Limb (tissue), 2 donors: ENCODE measurements around the gene ERC1.
"Not testable (repeated sequence)": the region's sequence is repeated elsewhere in the genome, so short reads cannot be mapped to it uniquely, and the experiment has no call there.

Experiments used
- DNase-seq, 2 donors: peaks; one replicate each; pipeline ENCODE4 v3.0.0-alpha.2; 2016; ENCODE audit errors: extremely low spot score in 2 of 2

The ERC1 gene

DNA sequence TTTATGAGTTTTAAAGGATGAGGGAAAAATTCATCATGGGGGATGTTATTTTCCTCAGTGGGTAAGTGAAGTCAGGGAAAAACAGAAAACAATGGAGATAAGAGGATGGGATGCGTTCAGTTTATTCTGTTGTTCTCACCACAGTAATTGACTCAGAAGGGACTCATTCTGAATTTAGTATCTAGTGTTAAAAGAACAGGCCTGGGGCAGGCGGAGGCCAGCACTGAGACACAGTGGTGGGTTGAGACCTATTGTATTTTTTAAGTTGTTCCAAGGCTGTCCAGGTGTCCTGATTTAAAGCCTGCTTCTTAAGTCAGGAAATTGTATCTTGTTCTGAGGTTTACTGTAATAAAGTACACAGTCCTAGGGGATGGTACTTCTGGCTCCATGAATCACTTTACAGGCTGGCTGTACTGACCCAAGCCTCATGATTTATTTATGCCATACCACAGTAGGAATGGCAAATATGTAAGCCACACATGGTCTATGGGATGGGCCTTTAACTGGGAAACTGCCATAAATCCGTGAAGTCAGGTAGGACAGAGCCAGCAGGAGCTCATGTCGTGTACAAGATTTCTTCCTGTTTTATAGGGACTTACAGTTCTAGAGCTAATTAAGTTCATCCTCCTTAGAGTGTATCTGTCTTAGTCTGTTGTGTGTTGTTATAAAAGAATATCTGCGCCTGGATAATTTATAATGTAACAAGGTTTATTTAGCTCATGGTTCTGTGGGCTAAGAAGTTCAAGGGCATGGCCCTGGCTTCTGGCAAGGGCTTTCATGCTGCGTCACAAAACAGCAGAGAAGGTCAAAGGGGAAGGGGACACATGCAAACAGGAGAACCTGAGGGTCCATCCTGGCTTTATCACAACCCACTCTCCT lies 359.3 kb downstream of the ERC1 start:
- DNase-seq, result no peak

- DNase-seq, result no peak
Measured at GRCh38 chr12:1350934-1351240, 359.9 kb downstream of the ERC1 start.

DNA sequence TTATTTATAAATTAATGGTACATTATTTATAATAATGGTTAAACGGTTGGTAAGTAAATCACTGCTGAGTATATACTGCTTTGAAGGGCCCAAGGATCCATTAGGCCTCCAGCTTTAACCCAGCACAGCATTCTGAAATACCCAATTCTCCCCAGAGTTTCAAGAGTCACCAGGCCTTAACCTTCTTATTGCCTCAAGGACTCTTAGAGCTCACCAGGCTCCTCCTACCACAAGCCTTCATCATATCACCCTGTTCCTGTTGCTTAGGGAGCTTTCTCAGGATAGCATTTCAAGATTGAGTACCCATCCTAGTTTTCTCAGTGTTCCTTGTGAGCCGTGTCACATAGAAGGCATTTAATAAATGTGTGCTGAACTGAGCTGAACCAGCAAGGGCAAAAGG lies 360.9 kb downstream of the ERC1 start:
- no peak for DNase-seq

GRCh38 chr12:1353451-1353850 lies 362.4 kb downstream of the ERC1 start:
- DNase-seq, result no peak

- no peak for DNase-seq
Measured at GRCh38 chr12:1355396-1355795, 364.4 kb downstream of the ERC1 start.

- not testable (repeated sequence) for DNase-seq
Measured at GRCh38 chr12:1355871-1356270, 364.8 kb downstream of the ERC1 start.

GRCh38 chr12:1356285-1356684 lies 365.3 kb downstream of the ERC1 start:
- DNase-seq, result no peak

GRCh38 chr12:1357171-1357570 lies 366.1 kb downstream of the ERC1 start:
- no peak for DNase-seq

DNA sequence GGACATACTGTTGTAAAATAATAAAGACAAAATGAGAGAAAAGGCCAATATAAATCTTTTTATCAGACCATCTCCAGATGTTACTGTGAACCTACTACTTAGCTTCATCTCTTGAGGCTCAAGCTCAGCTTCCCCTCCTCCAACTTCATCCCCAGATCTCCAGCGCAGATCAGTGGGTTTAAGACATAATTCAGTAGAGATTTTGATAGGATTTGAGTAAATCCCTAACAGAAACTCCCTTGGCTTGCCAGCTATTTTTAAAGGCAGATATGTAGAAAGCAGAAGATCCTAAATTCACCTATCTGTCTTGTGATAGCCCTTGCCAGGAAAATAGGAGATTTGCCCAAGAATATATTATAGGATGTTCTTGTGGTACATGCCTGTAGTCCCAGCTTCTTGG lies 366.7 kb downstream of the ERC1 start:
- no peak for DNase-seq

GRCh38 chr12:1360441-1361210 lies 369.6 kb downstream of the ERC1 start:
- DNase-seq, result no peak

- DNase-seq, result no peak
Measured at GRCh38 chr12:1362143-1362662, 371.2 kb downstream of the ERC1 start.

DNA sequence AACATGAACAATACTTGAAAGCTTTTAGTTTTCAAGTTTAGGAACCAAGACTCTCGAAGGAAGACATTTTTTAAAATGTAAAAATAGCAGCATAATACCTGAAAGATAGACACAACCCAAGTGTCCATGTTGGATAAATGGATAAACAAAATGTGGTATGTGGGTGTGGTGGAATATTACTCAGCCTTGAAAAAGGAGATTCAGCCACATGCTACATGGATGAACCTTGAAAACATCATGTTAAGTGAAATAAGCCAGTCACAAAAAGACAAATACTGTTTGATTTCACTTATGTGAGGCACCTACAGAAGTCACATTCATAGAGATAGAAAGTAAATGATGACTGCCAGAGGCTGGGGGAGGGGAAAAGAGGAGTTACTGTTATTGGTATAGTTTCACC lies 374.7 kb downstream of the ERC1 start:
- DNase-seq, result no peak

- no peak for DNase-seq
Measured at GRCh38 chr12:1367331-1368291, 376.6 kb downstream of the ERC1 start.

DNA sequence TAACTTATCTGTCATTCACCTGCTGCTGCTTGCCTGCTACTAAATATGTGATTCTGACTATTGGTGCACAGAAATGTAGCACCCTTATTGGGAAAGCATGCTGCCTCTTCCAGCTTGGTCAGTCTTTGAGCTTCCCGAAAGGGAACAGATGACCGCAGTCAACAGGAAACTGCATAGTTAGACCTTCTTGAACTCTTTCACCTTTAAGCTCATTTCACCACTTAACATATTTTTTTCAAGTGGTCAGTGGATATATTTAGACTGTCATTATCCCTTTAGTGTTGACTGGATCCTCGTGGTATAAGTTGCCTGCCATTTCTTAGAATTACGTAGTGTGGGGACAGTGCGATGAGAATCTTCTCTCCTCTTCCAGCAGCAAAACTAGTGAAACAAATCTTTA lies 378.4 kb downstream of the ERC1 start:
- no peak for DNase-seq

DNA sequence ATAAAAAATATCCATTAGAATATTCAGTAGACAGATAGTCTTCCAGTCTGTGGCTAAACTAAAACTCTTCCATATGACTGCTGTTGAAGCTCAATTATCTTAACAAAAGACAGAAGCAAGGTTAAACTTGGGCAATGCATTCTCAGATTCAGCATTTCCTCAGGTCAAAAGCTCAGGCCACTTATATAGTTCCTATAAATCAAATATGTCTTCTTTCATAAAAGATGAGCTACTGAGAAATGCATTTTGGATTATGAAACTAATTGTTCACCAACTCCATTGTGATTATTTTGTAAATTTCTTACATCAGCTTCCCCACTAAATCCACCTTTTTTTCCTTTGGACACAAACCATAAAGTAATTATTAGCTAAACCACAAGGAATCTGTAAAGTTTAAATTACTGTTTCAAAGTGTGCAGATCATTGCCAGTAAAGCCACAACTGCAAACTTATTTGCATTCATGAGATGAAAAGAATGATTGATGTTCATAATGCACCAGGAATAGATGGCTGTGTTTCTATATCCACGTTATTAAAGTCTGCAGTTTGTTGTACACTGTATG lies 379.0 kb downstream of the ERC1 start:
- DNase-seq, result no peak

GRCh38 chr12:1373901-1374735 lies 383.1 kb downstream of the ERC1 start:
- peak; percentile 51 to 68 for DNase-seq

GRCh38 chr12:1375323-1375722 lies 384.3 kb downstream of the ERC1 start:
- DNase-seq, result no peak

DNA sequence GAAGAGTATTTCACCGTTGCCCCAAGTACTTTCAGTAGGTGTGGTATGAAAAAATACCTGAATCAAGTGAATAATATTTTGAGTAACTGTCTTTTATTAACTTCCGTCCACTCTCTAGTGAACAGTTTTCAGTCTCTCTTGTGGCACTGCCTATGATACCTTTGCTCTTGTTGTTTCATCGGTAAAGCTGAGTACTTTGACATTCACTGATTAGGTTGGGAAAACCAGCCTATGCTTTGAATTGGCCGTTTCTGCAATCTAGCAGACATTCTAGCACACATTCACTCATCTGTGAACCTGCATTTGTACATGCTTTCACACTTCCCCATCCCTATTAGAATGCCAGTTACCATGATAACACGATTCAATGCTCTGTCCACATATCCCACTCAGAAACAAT lies 386.1 kb downstream of the ERC1 start:
- DNase-seq, result no peak

DNA sequence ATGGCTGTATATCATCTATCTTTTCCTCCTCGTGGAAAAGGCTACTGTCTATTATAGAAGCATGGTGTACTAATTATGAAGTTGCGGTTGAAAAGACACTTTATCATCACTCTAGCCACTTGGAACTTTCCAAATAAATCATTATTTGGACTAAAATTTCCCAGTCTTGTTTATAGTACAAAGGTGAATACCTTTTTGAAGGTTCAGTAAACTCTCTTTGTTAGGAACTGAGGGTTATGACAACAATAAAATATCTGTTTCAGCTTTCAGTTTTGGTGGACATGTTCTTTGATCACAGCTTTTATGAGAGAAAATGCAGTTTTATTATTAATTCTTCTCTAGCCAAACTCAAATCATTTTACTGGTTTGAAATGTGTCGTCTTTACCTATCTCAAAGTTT lies 386.7 kb downstream of the ERC1 start:
- no peak for DNase-seq

GRCh38 chr12:1380171-1380851 lies 389.3 kb downstream of the ERC1 start:
- DNase-seq, result no peak
